Hepatocyte (in vitro differentiated cells): ENCODE measurements around the gene PEX1. TPM values are rescaled to one million over a fixed set of nuclear protein-coding genes. Genes with fewer than 3 reads are reported as not detected.

Experiments
- DNase-seq: peaks from one replicate; pipeline ENCODE4 v3.0.0-alpha.2; 2016; ENCODE audit warnings: low spot score
- H2AFZ ChIP-seq: fragments of 200-600 bp; sonication (generic); 2 replicates; pipeline ENCODE4 v1.6.0; 2016; ENCODE audit warnings: antibody characterized with exemption, mild to moderate bottlenecking
- H3K27ac ChIP-seq: fragments of 200-600 bp; sonication (generic); 2 replicates; pipeline ENCODE4 v1.5.1; 2016; ENCODE audit warnings: mild to moderate bottlenecking
- H3K27me3 ChIP-seq: fragments of 200-600 bp; sonication (generic); 2 replicates; pipeline ENCODE4 v1.6.1; 2016
- H3K36me3 ChIP-seq: fragments of 200-600 bp; sonication (generic); replicated peaks from 2 replicates; pipeline ENCODE4 v1.5.1; 2016; ENCODE audit warnings: low read depth; ENCODE audit not compliant: insufficient read depth
- H3K4me1 ChIP-seq: fragments of 200-600 bp; sonication (generic); 2 replicates; pipeline ENCODE4 v1.5.1; 2016; ENCODE audit warnings: mild to moderate bottlenecking, moderate library complexity; ENCODE audit not compliant: insufficient read depth
- H3K4me2 ChIP-seq: fragments of 200-600 bp; sonication (generic); 2 replicates; pipeline ENCODE4 v1.6.0; 2016
- H3K4me3 ChIP-seq: fragments of 200-600 bp; sonication (generic); 2 replicates; pipeline ENCODE4 v1.5.1; 2016; ENCODE audit warnings: mild to moderate bottlenecking
- H3K79me2 ChIP-seq: fragments of 200-600 bp; sonication (generic); 2 replicates; pipeline ENCODE4 v1.6.0; 2017; ENCODE audit warnings: mild to moderate bottlenecking
- H3K9me2 ChIP-seq: fragments of 200-600 bp; sonication (generic); replicated peaks from 2 replicates; pipeline ENCODE4 v1.6.0; 2017; ENCODE audit warnings: mild to moderate bottlenecking; ENCODE audit not compliant: insufficient read depth
- H3K9me3 ChIP-seq: fragments of 200-600 bp; sonication (generic); 2 replicates; pipeline ENCODE4 v1.5.1; 2016; ENCODE audit warnings: low read depth, mild to moderate bottlenecking
- H4K20me1 ChIP-seq: fragments of 200-600 bp; sonication (generic); 2 replicates; pipeline ENCODE4 v1.6.0; 2016; ENCODE audit warnings: mild to moderate bottlenecking; ENCODE audit not compliant: insufficient read depth, poor library complexity, severe bottlenecking
- EZH2 ChIP-seq: fragments of 200-600 bp; sonication (generic); IDR thresholded peaks from 2 replicates; pipeline ENCODE4 v1.6.1; 2016; ENCODE audit warnings: antibody characterized with exemption, mild to moderate bottlenecking, borderline replicate concordance
- EZH2phosphoT487 ChIP-seq: fragments of 200-600 bp; sonication (generic); IDR thresholded peaks from one replicate; pipeline ENCODE4 v1.6.1; 2018; ENCODE audit warnings: antibody characterized with exemption, mild to moderate bottlenecking, low read depth, moderate library complexity; ENCODE audit not compliant: unreplicated experiment, severe bottlenecking
- WGBS: methylation state at CpG from one replicate; pipeline ENCODE4 v1.1.6; 2016; ENCODE audit warnings: low lambda C conversion rate; ENCODE audit errors: missing lambda C conversion rate; 5-methylcytosine and 5-hydroxymethylcytosine counted together
- polyA plus RNA-seq: library from polyadenylated mRNA; unstranded; fragments of >200 nt; fragmentation: Nextera tagmentation; extraction: Ambion mirVana; gene quantifications from 2 replicates; pipeline ENCODE4 v1.2.1, GENCODE V29; 2016
- total RNA-seq: library from RNA; depleted of rRNA; stranded (reverse); fragments of >200 nt; gene quantifications from 2 replicates; pipeline ENCODE4 v1.2.3, GENCODE V29; 2014
- TF ChIP-seq, protein P1 (sequence below): fragments of 200-600 bp; sonication (generic); IDR thresholded peaks from 2 replicates; pipeline ENCODE4 v1.5.1; 2016; ENCODE audit warnings: antibody characterized with exemption, mild to moderate bottlenecking; ENCODE audit not compliant: poor library complexity

PEX1 gene
- total and polyA plus RNA-seq, 2 experiments from 2014 or later = 10.6 to 23.2 TPM

DNA sequence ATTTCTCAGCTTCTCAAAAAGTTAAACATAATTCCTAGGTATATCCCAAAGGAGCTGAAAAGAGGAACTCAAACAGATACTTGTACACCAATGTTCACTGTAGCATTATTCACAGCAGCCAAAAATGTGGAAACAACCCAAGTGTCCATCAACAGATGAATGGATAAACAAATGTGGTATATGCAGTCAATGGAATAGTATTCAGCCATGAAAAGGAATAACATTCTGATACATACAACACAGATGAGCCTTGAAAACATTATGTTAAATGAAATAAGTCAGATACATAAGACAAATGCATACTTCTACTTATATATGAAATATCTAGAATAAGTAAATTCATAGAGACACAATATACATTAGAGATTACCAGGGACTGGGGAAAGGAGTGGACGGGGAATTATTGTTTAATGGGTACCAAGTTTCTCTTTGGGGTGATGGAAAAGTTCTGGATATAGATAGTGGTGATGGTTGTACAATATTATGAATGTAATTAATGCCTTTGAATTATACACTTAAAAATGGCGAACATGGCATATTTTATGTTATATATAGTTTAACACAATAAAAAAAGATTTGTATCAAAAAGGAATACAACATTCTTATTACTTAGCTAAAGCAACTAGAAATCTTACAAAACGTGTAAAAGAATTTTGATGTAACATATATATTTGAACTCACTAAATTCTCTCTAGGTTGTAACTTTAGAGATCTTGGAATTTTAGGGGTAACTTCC is 15.0 kb downstream of the PEX1 start:
- H3K36me3 ChIP-seq = peaks cover 7% of the 10 kb centered on the region
- no peaks in the 10 kb centered on the region for H3K27me3 ChIP-seq
- DNase-seq = no peak
- H3K4me3 ChIP-seq = no peak overlapping the region
- H2AFZ ChIP-seq = no peak overlapping the region
- 63% methylated on average over 3 of the region's 3 CpGs for WGBS
- no peaks in the 10 kb centered on the region for H3K9me2 ChIP-seq
- H3K79me2 ChIP-seq = no peaks in the 10 kb centered on the region
- no peak for TF ChIP-seq EZH2
- no peak for TF ChIP-seq EZH2phosphoT487
- TF ChIP-seq, protein P1, sequence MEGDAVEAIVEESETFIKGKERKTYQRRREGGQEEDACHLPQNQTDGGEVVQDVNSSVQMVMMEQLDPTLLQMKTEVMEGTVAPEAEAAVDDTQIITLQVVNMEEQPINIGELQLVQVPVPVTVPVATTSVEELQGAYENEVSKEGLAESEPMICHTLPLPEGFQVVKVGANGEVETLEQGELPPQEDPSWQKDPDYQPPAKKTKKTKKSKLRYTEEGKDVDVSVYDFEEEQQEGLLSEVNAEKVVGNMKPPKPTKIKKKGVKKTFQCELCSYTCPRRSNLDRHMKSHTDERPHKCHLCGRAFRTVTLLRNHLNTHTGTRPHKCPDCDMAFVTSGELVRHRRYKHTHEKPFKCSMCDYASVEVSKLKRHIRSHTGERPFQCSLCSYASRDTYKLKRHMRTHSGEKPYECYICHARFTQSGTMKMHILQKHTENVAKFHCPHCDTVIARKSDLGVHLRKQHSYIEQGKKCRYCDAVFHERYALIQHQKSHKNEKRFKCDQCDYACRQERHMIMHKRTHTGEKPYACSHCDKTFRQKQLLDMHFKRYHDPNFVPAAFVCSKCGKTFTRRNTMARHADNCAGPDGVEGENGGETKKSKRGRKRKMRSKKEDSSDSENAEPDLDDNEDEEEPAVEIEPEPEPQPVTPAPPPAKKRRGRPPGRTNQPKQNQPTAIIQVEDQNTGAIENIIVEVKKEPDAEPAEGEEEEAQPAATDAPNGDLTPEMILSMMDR = no peak
- H3K27ac ChIP-seq = no peak overlapping the region
- no peak overlapping the region for H3K4me2 ChIP-seq
- H4K20me1 ChIP-seq = no peaks in the 10 kb centered on the region
- H3K4me1 ChIP-seq = no peaks in the 10 kb centered on the region
- no peaks in the 10 kb centered on the region for H3K9me3 ChIP-seq

DNA sequence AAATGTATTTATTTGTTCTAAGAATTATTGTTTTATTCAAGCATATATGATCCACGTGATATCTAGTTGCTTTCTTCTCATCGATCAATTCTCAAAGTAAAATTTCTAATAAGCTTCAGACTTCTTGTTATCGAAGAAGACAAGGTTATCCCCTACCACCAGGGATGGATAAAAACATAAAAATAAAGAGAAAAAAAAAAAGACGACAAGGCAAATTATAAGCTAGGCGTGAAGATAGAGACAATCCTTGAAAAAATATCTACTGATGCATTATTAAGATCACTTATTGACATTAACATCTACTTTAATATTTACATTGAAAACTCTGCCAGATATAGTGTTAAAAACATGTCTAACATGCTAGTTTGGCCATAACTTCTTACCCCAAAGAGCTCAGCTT is 19.4 kb downstream of the PEX1 start:
- TF ChIP-seq EZH2phosphoT487 (no peak), EZH2 (no peak)
- TF ChIP-seq, protein P1 = no peak
- no peaks in the 10 kb centered on the region for H3K9me3 ChIP-seq
- no peaks in the 10 kb centered on the region for H3K9me2 ChIP-seq
- 96% methylated on average over 5 of the region's 5 CpGs for WGBS
- H4K20me1 ChIP-seq = no peaks in the 10 kb centered on the region
- H3K27ac ChIP-seq = no peak overlapping the region
- no peak overlapping the region for H3K4me3 ChIP-seq
- no peaks in the 10 kb centered on the region for H3K79me2 ChIP-seq
- no peak for DNase-seq
- H3K27me3 ChIP-seq = no peaks in the 10 kb centered on the region
- H3K4me2 ChIP-seq = no peak overlapping the region
- H3K36me3 ChIP-seq = no peaks in the 10 kb centered on the region
- H2AFZ ChIP-seq = no peak overlapping the region
- H3K4me1 ChIP-seq = no peaks in the 10 kb centered on the region

DNA sequence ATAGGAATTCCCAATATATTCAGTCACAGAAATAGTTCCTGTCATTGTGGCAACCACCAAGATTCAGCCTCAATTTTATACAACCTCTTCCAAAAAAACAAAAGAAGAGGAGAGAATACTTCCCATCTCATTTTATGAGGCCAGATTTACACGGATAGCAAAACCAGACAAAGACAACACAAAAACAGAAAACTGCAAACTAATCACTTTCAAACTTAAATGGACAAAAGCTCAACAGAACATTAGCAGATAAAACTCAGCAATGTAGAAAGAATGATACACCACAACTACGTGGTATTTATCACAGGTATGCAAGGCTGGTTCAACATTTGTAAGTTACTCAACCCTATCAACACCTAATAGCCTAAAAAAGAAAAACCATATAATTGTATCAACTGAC is 22.0 kb downstream of the PEX1 start:
- no peaks in the 10 kb centered on the region for H3K4me1 ChIP-seq
- 93% methylated on average over 2 of the region's 2 CpGs for WGBS
- H3K79me2 ChIP-seq = no peaks in the 10 kb centered on the region
- H3K27me3 ChIP-seq = no peaks in the 10 kb centered on the region
- no peak for DNase-seq
- no peaks in the 10 kb centered on the region for H4K20me1 ChIP-seq
- no peak overlapping the region for H3K4me3 ChIP-seq
- H3K4me2 ChIP-seq = no peak overlapping the region
- no peaks in the 10 kb centered on the region for H3K36me3 ChIP-seq
- no peaks in the 10 kb centered on the region for H3K9me3 ChIP-seq
- H3K9me2 ChIP-seq = no peaks in the 10 kb centered on the region
- no peak overlapping the region for H3K27ac ChIP-seq
- TF ChIP-seq EZH2 (no peak), EZH2phosphoT487 (no peak)
- TF ChIP-seq, protein P1 = no peak
- no peak overlapping the region for H2AFZ ChIP-seq
